ENCODE data around the gene CISH.

Gene CISH, protein sequence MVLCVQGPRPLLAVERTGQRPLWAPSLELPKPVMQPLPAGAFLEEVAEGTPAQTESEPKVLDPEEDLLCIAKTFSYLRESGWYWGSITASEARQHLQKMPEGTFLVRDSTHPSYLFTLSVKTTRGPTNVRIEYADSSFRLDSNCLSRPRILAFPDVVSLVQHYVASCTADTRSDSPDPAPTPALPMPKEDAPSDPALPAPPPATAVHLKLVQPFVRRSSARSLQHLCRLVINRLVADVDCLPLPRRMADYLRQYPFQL
- long read RNA-seq, full-length matches to known transcripts: 100 of 105 reads
- long read RNA-seq, partial matches to known transcripts: 5 of 105 reads
- long read RNA-seq, other reads (novel, unspliced or antisense): 0 of 105 reads

GRCh38 chr3:50611464-50612233 is at the start of gene CISH:
CISH (minus strand) TSS chr3:50611774; CDS start chr3:50611650, 124 bp downstream.
- Histone ChIP-seq H3K4me3 (replicated peaks; ENCODE audit: insufficient read depth, low read length) (peak within 1 kb of the TSS; percentile 71), H3K27ac (replicated peaks) (peak within 1 kb of the TSS; percentile 78), H3K27me3 (ENCODE audit: insufficient read depth, poor library complexity, severe bottlenecking) (no peaks in the 10 kb centered on the region)
- TF ChIP-seq, protein P1, sequence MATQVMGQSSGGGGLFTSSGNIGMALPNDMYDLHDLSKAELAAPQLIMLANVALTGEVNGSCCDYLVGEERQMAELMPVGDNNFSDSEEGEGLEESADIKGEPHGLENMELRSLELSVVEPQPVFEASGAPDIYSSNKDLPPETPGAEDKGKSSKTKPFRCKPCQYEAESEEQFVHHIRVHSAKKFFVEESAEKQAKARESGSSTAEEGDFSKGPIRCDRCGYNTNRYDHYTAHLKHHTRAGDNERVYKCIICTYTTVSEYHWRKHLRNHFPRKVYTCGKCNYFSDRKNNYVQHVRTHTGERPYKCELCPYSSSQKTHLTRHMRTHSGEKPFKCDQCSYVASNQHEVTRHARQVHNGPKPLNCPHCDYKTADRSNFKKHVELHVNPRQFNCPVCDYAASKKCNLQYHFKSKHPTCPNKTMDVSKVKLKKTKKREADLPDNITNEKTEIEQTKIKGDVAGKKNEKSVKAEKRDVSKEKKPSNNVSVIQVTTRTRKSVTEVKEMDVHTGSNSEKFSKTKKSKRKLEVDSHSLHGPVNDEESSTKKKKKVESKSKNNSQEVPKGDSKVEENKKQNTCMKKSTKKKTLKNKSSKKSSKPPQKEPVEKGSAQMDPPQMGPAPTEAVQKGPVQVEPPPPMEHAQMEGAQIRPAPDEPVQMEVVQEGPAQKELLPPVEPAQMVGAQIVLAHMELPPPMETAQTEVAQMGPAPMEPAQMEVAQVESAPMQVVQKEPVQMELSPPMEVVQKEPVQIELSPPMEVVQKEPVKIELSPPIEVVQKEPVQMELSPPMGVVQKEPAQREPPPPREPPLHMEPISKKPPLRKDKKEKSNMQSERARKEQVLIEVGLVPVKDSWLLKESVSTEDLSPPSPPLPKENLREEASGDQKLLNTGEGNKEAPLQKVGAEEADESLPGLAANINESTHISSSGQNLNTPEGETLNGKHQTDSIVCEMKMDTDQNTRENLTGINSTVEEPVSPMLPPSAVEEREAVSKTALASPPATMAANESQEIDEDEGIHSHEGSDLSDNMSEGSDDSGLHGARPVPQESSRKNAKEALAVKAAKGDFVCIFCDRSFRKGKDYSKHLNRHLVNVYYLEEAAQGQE (IDR thresholded peaks at IDR 0.05; ENCODE audit: insufficient replicate concordance, low read depth): peak; percentile 49
- TF ChIP-seq POLR2AphosphoS5 (IDR thresholded peaks at IDR 0.05; ENCODE audit: low read depth) (peak; percentile 55; the same call in 1 of the 2 replicates), SPI1 (IDR thresholded peaks at IDR 0.05; ENCODE audit: borderline replicate concordance, low read depth) (no peak)
- peak; percentile 92 to 93 for DNase-seq (ENCODE audit: low read depth in 1 of 2, low spot score in 1 of 2)

GRCh38 chr3:50660386-50660785 is 48.8 kb upstream of the CISH start:
- TF ChIP-seq CTCF (IDR thresholded peaks at IDR 0.05; ENCODE audit: insufficient read depth, low read length) (no peak), POLR2AphosphoS5 (IDR thresholded peaks at IDR 0.05; ENCODE audit: low read depth) (no peak), SPI1 (IDR thresholded peaks at IDR 0.05; ENCODE audit: borderline replicate concordance, low read depth) (no peak), GABPA (IDR thresholded peaks at IDR 0.05; ENCODE audit: low read depth) (no peak)
- TF ChIP-seq, protein P1 (IDR thresholded peaks at IDR 0.05; ENCODE audit: insufficient replicate concordance, low read depth): no peak
- Histone ChIP-seq H3K27ac (replicated peaks) (no peak overlapping the region), H3K4me3 (replicated peaks; ENCODE audit: insufficient read depth, low read length) (no peak overlapping the region), H3K27me3 (ENCODE audit: insufficient read depth, poor library complexity, severe bottlenecking) (no peaks in the 10 kb centered on the region)
- no peak for DNase-seq (ENCODE audit: low read depth in 1 of 2, low spot score in 1 of 2)

GRCh38 chr3:50658831-50659230 is 47.3 kb upstream of the CISH start:
- no peak for DNase-seq (ENCODE audit: low read depth in 1 of 2, low spot score in 1 of 2)
- Histone ChIP-seq H3K27me3 (ENCODE audit: insufficient read depth, poor library complexity, severe bottlenecking) (no peaks in the 10 kb centered on the region), H3K27ac (replicated peaks) (no peak overlapping the region), H3K4me3 (replicated peaks; ENCODE audit: insufficient read depth, low read length) (no peak overlapping the region)
- no peak for TF ChIP-seq GABPA (IDR thresholded peaks at IDR 0.05; ENCODE audit: low read depth)
- no peak for TF ChIP-seq CTCF (IDR thresholded peaks at IDR 0.05; ENCODE audit: insufficient read depth, low read length)
- TF ChIP-seq, protein P1 (IDR thresholded peaks at IDR 0.05; ENCODE audit: insufficient replicate concordance, low read depth): no peak
- no peak for TF ChIP-seq POLR2AphosphoS5 (IDR thresholded peaks at IDR 0.05; ENCODE audit: low read depth)
- TF ChIP-seq SPI1 (IDR thresholded peaks at IDR 0.05; ENCODE audit: borderline replicate concordance, low read depth): no peak

Data from HL-60 (cell line).